Measurements from ENCODE around the gene DMD. TPM values are rescaled to one million over a fixed set of nuclear protein-coding genes. Genes with fewer than 3 reads are reported as not detected.

The DMD gene
- total and polyA plus RNA-seq, 4 experiments from 2014 or later: 0.18 to 0.55 (median 0.19) TPM; not detected in 1

DNA sequence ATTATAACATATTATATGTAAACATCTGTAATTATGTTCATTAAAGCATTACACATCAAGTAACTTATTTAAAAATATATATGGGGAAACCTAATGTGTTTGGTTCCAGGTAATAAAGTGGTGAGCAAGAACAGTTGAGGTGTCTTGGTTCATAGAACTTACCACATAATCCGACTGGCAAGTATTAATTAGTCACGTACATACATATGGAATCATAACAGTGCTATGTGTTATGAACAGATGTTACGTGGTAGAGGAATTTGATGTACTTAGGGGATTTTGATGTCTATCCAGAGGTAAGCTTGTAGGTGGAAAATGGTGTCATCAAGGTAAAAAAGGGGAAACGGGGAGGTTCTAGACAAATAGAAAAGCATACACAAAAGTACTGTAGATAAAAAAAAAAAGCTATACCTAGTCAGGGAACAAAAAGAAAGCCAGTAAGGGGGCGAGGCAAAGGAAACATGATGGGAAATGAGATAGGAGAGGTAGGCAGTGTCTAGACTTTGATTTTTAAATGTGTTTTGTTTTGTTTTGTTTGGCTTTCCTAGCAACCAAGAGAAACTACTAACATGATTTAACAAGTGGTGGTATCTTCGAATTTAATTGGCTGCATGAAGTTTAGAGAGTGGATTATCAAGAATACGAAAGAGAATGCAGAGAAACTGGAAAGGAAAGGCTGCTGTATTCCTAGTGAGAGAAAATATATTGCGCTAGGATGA lies 12.6 kb downstream of the DMD start:
- Mint-ChIP-seq H3K36me3 (no peaks in the 10 kb centered on the region), H3K27ac (no peak overlapping the region), H3K27me3 (no peaks in the 10 kb centered on the region), H3K9me3 (peaks cover 0 to 9% (median 0%) of the 10 kb centered on the region in 8 donors), H3K4me1 (no peaks in the 10 kb centered on the region), H3K4me3 (no peak overlapping the region)
- H3K4me3 ChIP-seq (ENCODE audit: low read length in 2 of 2): no peak overlapping the region
- no peaks in the 10 kb centered on the region for H3K27me3 ChIP-seq (ENCODE audit: insufficient read depth, low read length)
- no peaks in the 10 kb centered on the region for H3K9me3 ChIP-seq (ENCODE audit: control insufficient read depth in 1 of 2, low read length in 2 of 2)
- no peaks in the 10 kb centered on the region for H3K4me1 ChIP-seq (ENCODE audit: insufficient read depth, low read length)
- CTCF ChIA-PET (ENCODE audit: partially characterized antibody): no interaction called here
- intact Hi-C loops (cut with micrococcal nuclease): no loop called here
- DNase-seq: no peak
- POLR2A ChIA-PET (ENCODE audit: partially characterized antibody): no interaction called here
- no peaks in the 10 kb centered on the region for H3K36me3 ChIP-seq (ENCODE audit: insufficient read depth, low read length)
- no peak overlapping the region for H3K27ac ChIP-seq (ENCODE audit: low read depth, low read length)

DNA sequence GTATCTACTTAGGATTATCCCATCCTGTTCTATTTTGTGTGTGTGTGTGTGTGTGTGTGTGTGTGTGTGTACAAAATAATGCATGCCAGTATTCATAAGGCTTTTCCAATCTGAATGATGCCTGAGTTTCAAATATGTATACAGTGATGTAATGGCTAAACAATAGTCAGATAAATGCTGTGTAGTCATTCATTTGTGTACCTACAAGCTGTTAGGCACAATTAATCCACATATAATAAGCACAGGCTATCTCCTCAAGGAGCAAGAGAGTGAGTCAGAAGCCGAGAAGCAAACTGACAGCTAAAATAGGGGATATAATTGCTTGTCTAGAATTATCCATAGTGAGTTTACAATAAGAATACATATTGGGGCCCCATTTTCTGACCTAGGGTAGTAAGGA lies 15.7 kb downstream of the DMD start:
- intact Hi-C loops (cut with micrococcal nuclease): no loop called here
- Mint-ChIP-seq H3K9me3 (peaks cover 0 to 11% (median 0%) of the 10 kb centered on the region in 8 donors), H3K4me1 (no peaks in the 10 kb centered on the region), H3K27ac (no peak overlapping the region), H3K27me3 (no peaks in the 10 kb centered on the region), H3K36me3 (no peaks in the 10 kb centered on the region), H3K4me3 (no peak overlapping the region)
- H3K36me3 ChIP-seq (ENCODE audit: insufficient read depth, low read length): no peaks in the 10 kb centered on the region
- no peaks in the 10 kb centered on the region for H3K9me3 ChIP-seq (ENCODE audit: control insufficient read depth in 1 of 2, low read length in 2 of 2)
- H3K27me3 ChIP-seq (ENCODE audit: insufficient read depth, low read length): no peaks in the 10 kb centered on the region
- no peaks in the 10 kb centered on the region for H3K4me1 ChIP-seq (ENCODE audit: insufficient read depth, low read length)
- CTCF ChIA-PET (ENCODE audit: partially characterized antibody): no interaction called here
- POLR2A ChIA-PET (ENCODE audit: partially characterized antibody): no interaction called here
- H3K4me3 ChIP-seq (ENCODE audit: low read length in 2 of 2): no peak overlapping the region
- no peak for DNase-seq
- no peak overlapping the region for H3K27ac ChIP-seq (ENCODE audit: low read depth, low read length)

DNA sequence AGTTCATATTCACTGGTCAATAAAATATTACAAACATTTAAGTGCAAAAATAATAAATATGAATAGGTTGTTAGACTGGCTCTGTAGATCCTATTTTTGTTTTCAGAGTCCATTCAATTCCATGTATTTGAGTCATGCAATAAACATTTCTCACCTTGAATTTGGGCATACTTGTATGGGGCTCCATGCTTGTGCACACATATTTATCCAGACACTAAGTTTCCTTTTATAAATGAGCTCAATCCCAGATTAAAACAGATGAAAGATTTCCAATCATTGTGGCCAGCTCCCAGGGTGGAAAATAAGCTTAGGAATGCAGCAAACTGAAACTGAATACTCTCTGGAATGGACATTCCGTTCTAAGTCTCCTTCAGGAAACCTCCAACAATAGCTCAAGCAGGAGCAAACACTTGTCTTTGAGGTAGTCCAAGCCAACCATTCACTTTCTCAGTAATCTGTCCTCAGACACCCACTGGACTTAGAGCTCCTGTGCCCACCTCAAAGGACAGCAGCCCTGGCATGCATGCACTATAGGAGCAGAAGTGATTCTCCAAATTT lies 16.4 kb downstream of the DMD start:
- POLR2A ChIA-PET (ENCODE audit: partially characterized antibody): no interaction called here
- Histone ChIP-seq H3K36me3 (ENCODE audit: insufficient read depth, low read length) (no peaks in the 10 kb centered on the region), H3K9me3 (ENCODE audit: control insufficient read depth in 1 of 2, low read length in 2 of 2) (no peaks in the 10 kb centered on the region), H3K27ac (ENCODE audit: low read depth, low read length) (no peak overlapping the region), H3K4me3 (ENCODE audit: low read length in 2 of 2) (no peak overlapping the region), H3K4me1 (ENCODE audit: insufficient read depth, low read length) (no peaks in the 10 kb centered on the region), H3K27me3 (ENCODE audit: insufficient read depth, low read length) (no peaks in the 10 kb centered on the region)
- no peak for DNase-seq
- H3K36me3 Mint-ChIP-seq: no peaks in the 10 kb centered on the region
- H3K27ac Mint-ChIP-seq: no peak overlapping the region
- intact Hi-C loops (cut with micrococcal nuclease): no loop called here
- no peak overlapping the region for H3K4me3 Mint-ChIP-seq
- H3K9me3 Mint-ChIP-seq: peaks cover 0 to 11% (median 0%) of the 10 kb centered on the region in 8 donors
- H3K4me1 Mint-ChIP-seq: no peaks in the 10 kb centered on the region
- no peaks in the 10 kb centered on the region for H3K27me3 Mint-ChIP-seq
- CTCF ChIA-PET (ENCODE audit: partially characterized antibody): no interaction called here

DNA sequence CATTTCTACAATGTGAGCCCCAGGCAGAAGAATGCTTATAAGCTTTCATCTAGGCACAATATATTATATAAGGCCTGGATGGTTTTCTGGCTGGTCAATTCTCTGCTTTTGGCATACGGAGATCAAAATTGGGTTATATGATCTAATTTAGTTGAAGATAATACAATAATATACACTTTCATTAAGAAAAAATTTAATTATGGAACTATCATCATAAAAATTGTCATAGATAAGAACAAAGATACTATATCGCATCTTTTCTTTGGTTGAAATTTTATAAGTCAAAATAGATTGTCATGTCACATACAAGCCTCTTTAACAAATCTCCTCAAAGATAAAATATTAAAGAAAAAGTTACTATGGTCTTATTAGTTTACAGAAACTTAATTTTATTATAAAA lies 17.1 kb downstream of the DMD start:
- Mint-ChIP-seq H3K4me1 (no peaks in the 10 kb centered on the region), H3K36me3 (no peaks in the 10 kb centered on the region), H3K27me3 (no peaks in the 10 kb centered on the region), H3K27ac (no peak overlapping the region), H3K4me3 (no peak overlapping the region), H3K9me3 (peaks cover 0 to 12% (median 0%) of the 10 kb centered on the region in 8 donors)
- no peak for DNase-seq
- no peaks in the 10 kb centered on the region for H3K36me3 ChIP-seq (ENCODE audit: insufficient read depth, low read length)
- H3K4me3 ChIP-seq (ENCODE audit: low read length in 2 of 2): no peak overlapping the region
- no peaks in the 10 kb centered on the region for H3K9me3 ChIP-seq (ENCODE audit: control insufficient read depth in 1 of 2, low read length in 2 of 2)
- no peaks in the 10 kb centered on the region for H3K4me1 ChIP-seq (ENCODE audit: insufficient read depth, low read length)
- ChIA-PET POLR2A (ENCODE audit: partially characterized antibody) (no interaction called here), CTCF (ENCODE audit: partially characterized antibody) (no interaction called here)
- no peaks in the 10 kb centered on the region for H3K27me3 ChIP-seq (ENCODE audit: insufficient read depth, low read length)
- no peak overlapping the region for H3K27ac ChIP-seq (ENCODE audit: low read depth, low read length)
- intact Hi-C loops (cut with micrococcal nuclease): no loop called here

DNA sequence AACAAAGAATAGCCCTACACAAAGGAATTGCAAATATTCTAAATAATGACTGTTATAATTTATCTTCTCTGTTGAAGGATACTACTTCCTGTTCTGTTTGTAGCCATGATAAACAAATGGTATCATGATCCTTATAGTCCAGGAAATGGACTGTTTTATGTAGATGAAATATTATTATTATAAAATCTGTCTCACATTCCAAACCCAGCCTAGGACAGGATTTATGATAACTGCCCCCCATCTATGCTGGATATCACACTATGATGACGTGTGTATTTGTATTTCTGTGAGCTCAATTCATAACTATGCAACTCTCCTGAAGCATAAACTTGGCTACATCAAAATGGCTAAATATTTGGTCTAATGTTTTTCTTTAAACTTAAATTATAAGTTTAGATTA lies 21.3 kb downstream of the DMD start:
- H3K27me3 ChIP-seq (ENCODE audit: insufficient read depth, low read length): no peaks in the 10 kb centered on the region
- H3K4me3 Mint-ChIP-seq: no peak overlapping the region
- H3K27ac ChIP-seq (ENCODE audit: low read depth, low read length): no peak overlapping the region
- intact Hi-C loops (cut with micrococcal nuclease): no loop called here
- no peak overlapping the region for H3K27ac Mint-ChIP-seq
- H3K9me3 ChIP-seq (ENCODE audit: control insufficient read depth in 1 of 2, low read length in 2 of 2): no peaks in the 10 kb centered on the region
- peaks cover 0 to 7% (median 0%) of the 10 kb centered on the region in 8 donors for H3K9me3 Mint-ChIP-seq
- H3K4me1 ChIP-seq (ENCODE audit: insufficient read depth, low read length): no peaks in the 10 kb centered on the region
- H3K27me3 Mint-ChIP-seq: no peaks in the 10 kb centered on the region
- CTCF ChIA-PET (ENCODE audit: partially characterized antibody): no interaction called here
- H3K4me3 ChIP-seq (ENCODE audit: low read length in 2 of 2): no peak overlapping the region
- POLR2A ChIA-PET (ENCODE audit: partially characterized antibody): no interaction called here
- no peaks in the 10 kb centered on the region for H3K36me3 Mint-ChIP-seq
- no peaks in the 10 kb centered on the region for H3K36me3 ChIP-seq (ENCODE audit: insufficient read depth, low read length)
- H3K4me1 Mint-ChIP-seq: no peaks in the 10 kb centered on the region
- no peak for DNase-seq

DNA sequence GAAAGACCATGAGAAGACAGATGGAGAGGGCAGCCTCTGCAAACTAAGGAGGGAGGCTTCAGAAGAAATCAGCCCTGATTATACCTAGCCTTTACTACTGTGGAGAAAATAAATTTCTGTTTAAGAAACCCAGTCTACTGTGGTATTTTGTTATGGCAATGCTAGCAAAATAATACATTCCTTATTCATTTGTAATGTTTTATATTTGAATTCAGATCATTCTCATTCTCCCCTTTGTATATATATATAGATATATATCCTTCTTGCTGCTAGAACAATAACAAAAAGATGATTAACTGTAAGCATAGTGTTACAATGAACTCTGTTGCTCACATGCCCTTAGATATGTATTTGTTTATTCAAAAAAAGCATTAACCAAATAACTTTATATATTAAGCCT lies 22.5 kb downstream of the DMD start:
- no peaks in the 10 kb centered on the region for H3K27me3 Mint-ChIP-seq
- H3K36me3 Mint-ChIP-seq: no peaks in the 10 kb centered on the region
- no peaks in the 10 kb centered on the region for H3K36me3 ChIP-seq (ENCODE audit: insufficient read depth, low read length)
- intact Hi-C loops (cut with micrococcal nuclease): no loop called here
- H3K4me3 ChIP-seq (ENCODE audit: low read length in 2 of 2): no peak overlapping the region
- H3K9me3 Mint-ChIP-seq: peaks cover 0 to 7% (median 0%) of the 10 kb centered on the region in 8 donors
- no peak overlapping the region for H3K27ac Mint-ChIP-seq
- CTCF ChIA-PET (ENCODE audit: partially characterized antibody): no interaction called here
- no peaks in the 10 kb centered on the region for H3K4me1 Mint-ChIP-seq
- POLR2A ChIA-PET (ENCODE audit: partially characterized antibody): no interaction called here
- H3K4me1 ChIP-seq (ENCODE audit: insufficient read depth, low read length): no peaks in the 10 kb centered on the region
- H3K27me3 ChIP-seq (ENCODE audit: insufficient read depth, low read length): no peaks in the 10 kb centered on the region
- no peak overlapping the region for H3K4me3 Mint-ChIP-seq
- H3K9me3 ChIP-seq (ENCODE audit: control insufficient read depth in 1 of 2, low read length in 2 of 2): no peaks in the 10 kb centered on the region
- no peak for DNase-seq
- H3K27ac ChIP-seq (ENCODE audit: low read depth, low read length): no peak overlapping the region

DNA sequence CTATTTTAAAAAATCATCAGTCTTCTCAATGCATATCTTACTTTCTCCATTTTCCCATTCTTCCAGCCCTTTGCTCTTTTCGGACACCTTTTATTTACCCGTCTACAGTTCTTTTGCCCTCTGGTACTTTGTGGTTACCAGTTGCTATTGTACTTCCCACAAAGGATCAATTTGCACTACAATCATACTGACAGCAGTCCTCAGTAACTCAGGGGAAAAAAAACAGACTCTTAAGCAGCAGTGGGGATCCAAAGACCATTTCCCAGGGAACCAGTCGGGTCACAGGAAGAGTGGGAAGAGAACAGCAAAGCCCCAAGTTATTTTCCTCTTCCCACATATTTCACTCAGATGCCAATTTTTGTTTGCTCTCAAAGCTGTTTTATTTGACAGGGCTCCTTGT lies 23.1 kb downstream of the DMD start:
- Mint-ChIP-seq H3K27me3 (no peaks in the 10 kb centered on the region), H3K36me3 (no peaks in the 10 kb centered on the region), H3K9me3 (peaks cover 0 to 7% (median 0%) of the 10 kb centered on the region in 8 donors), H3K27ac (no peak overlapping the region), H3K4me3 (no peak overlapping the region), H3K4me1 (no peaks in the 10 kb centered on the region)
- no peaks in the 10 kb centered on the region for H3K36me3 ChIP-seq (ENCODE audit: insufficient read depth, low read length)
- DNase-seq: no peak
- no peak overlapping the region for H3K4me3 ChIP-seq (ENCODE audit: low read length in 2 of 2)
- H3K27me3 ChIP-seq (ENCODE audit: insufficient read depth, low read length): no peaks in the 10 kb centered on the region
- no peaks in the 10 kb centered on the region for H3K4me1 ChIP-seq (ENCODE audit: insufficient read depth, low read length)
- ChIA-PET POLR2A (ENCODE audit: partially characterized antibody) (no interaction called here), CTCF (ENCODE audit: partially characterized antibody) (no interaction called here)
- no peaks in the 10 kb centered on the region for H3K9me3 ChIP-seq (ENCODE audit: control insufficient read depth in 1 of 2, low read length in 2 of 2)
- intact Hi-C loops (cut with micrococcal nuclease): no loop called here
- H3K27ac ChIP-seq (ENCODE audit: low read depth, low read length): no peak overlapping the region
